ENCODE measurements around the gene MBLAC1. TPM values are rescaled to one million over a fixed set of nuclear protein-coding genes. Genes with fewer than 3 reads are reported as not detected.

Gene MBLAC1
- total RNA-seq, 4 donors from 2014 or later = 4.4 to 5.6 TPM; not detected in 2

DNA sequence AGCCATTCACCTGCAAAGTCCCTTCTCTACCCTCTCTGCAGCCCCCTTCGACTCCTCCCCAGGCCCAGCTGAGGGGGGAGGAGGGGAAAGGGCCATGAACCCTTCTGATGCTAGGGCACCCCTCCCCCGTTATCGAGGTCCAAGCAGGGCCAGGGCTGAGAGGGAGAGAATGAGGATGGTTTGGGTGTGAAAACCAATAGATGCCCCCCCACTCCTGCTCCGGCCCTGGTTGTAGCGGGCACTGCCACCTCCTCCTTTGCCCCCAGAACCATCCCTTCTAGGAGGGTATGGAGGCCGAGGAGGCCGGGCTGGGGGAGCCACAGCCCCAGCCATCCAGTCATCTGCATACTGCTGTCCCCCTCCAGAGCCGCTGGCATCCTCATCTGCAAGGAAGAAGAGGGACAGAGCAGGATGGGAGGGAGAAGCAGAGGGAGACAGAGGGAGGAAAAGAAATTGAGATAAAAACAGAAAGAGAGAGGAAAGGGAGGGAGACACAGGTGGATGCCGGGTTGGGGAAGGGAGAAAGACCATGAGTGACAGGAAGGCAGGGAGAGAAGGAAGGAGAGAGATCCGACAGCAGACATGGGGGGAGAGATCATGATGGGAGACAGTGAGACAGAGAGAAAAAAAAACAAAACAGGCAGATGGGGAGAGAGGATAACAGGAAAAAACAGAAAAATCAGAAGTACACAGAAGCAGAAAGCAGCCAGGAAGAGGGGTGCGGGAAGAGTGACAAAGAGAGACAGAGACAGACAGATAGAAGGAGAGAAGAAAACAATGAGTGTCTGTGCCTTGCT, 43.5 kb downstream of the MBLAC1 start:
- in situ Hi-C loops (cut with MboI; ENCODE audit: low pct_ligation_motif_present in 1 of 4, low pct_unique_long_range_greater_than_20kb in 1 of 4, low sequenced_read_pairs in 3 of 4) = no loop called here
- TF ChIP-seq, protein P1, sequence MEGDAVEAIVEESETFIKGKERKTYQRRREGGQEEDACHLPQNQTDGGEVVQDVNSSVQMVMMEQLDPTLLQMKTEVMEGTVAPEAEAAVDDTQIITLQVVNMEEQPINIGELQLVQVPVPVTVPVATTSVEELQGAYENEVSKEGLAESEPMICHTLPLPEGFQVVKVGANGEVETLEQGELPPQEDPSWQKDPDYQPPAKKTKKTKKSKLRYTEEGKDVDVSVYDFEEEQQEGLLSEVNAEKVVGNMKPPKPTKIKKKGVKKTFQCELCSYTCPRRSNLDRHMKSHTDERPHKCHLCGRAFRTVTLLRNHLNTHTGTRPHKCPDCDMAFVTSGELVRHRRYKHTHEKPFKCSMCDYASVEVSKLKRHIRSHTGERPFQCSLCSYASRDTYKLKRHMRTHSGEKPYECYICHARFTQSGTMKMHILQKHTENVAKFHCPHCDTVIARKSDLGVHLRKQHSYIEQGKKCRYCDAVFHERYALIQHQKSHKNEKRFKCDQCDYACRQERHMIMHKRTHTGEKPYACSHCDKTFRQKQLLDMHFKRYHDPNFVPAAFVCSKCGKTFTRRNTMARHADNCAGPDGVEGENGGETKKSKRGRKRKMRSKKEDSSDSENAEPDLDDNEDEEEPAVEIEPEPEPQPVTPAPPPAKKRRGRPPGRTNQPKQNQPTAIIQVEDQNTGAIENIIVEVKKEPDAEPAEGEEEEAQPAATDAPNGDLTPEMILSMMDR (IDR thresholded peaks at IDR 0.05) = no peak
- TF ChIP-seq EP300 (IDR thresholded peaks at IDR 0.05; ENCODE audit: low read depth) = no peak
- TF ChIP-seq POLR2AphosphoS5 (IDR thresholded peaks at IDR 0.05) = no peak
- TF ChIP-seq POLR2A (IDR thresholded peaks at IDR 0.05) = no peak
- H3K4me3 ChIP-seq = no peak overlapping the region
- H3K36me3 ChIP-seq = no peaks in the 10 kb centered on the region
- DNase-seq = no peak
- H3K27me3 ChIP-seq = peaks cover 16% of the 10 kb centered on the region
- H3K9me3 ChIP-seq = no peaks in the 10 kb centered on the region
- WGBS, 2 donors (ENCODE audit: low coverage in 1 of 2) = 86 to 88% methylated on average over 4 to 11 of the region's 11 CpGs
- intact Hi-C loops (cut with DNase I; ENCODE audit: low total_unique reads) = no loop called here
- H3K4me1 ChIP-seq = peaks cover 10 to 38% (median 32%) of the 10 kb centered on the region in 4 donors
- H3K27ac ChIP-seq = no peak overlapping the region

DNA sequence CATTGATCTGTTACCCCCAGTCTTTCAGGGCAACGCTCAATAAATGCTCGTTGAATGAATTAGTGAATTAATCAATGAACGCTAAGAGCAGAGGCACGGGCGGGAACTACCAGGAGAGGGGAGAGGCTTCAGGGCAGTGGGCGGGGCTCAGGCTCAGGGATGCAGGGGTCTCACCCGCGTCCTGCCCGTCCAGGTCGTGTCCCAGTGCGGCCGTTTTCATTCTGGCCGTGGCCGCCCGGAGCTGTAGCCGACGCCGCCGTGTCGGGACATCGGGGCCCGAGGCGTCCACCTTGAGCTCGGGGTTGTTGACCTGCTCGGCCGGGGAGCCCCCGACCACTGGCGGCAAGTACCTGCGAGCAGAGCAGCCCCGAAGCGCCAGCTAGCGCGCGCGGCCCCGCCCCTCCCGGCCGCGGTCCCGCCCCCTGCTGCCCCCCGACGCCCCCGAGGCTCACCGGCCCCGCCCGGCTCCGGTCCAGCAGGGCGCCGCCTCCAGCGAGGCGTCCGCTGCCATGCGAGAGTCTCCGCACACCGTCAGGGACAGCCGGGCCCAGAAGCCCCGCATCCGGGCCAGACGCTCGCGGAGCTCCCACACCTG, 44.4 kb downstream of the MBLAC1 start:
- Histone ChIP-seq H3K4me3 (peak overlapping the region in 3 of 4 donors; percentile 25 to 55 (median 49)), H3K4me1 (peaks cover 10 to 38% (median 32%) of the 10 kb centered on the region in 4 donors), H3K9me3 (no peaks in the 10 kb centered on the region), H3K36me3 (no peaks in the 10 kb centered on the region), H3K27ac (no peak overlapping the region), H3K27me3 (peaks cover 16% of the 10 kb centered on the region)
- 10% methylated on average over 31 of the region's 61 CpGs; no CpG with 5 or more reads in 1 of the 2 donors for WGBS, 2 donors (ENCODE audit: low coverage in 1 of 2)
- intact Hi-C loops (cut with DNase I; ENCODE audit: low total_unique reads) (no loop called here), in situ Hi-C loops (cut with MboI; ENCODE audit: low pct_ligation_motif_present in 1 of 4, low pct_unique_long_range_greater_than_20kb in 1 of 4, low sequenced_read_pairs in 3 of 4) (no loop called here)
- TF ChIP-seq POLR2AphosphoS5 (IDR thresholded peaks at IDR 0.05) (no peak), POLR2A (IDR thresholded peaks at IDR 0.05) (no peak), EP300 (IDR thresholded peaks at IDR 0.05; ENCODE audit: low read depth) (no peak)
- TF ChIP-seq, protein P1 (IDR thresholded peaks at IDR 0.05) = no peak
- peak; percentile 42 for DNase-seq

DNA sequence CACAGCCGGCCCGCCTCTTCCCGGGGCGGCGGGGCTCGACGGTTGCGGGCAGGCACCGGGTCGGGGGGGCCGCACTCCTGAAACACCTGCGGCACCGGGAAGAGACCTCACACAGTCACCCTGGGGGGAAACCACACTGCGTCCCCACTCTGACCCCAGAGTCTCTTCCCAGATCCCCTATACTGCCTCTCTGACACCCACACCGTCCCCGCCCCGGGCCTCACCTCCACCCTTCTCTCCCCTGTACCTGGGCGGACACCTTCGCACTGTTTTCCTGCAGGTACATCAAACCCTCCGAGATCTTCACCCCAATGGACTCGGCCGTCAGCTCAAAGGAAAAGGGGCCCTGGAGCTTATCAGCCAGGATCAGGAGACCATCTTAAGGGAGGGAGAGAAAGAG, 45.1 kb downstream of the MBLAC1 start:
- Histone ChIP-seq H3K27ac (no peak overlapping the region), H3K4me1 (peaks cover 13 to 42% (median 36%) of the 10 kb centered on the region in 4 donors), H3K27me3 (peaks cover 16% of the 10 kb centered on the region), H3K9me3 (no peaks in the 10 kb centered on the region), H3K4me3 (peak overlapping the region in 3 of 4 donors; percentile 25 to 55 (median 49)), H3K36me3 (no peaks in the 10 kb centered on the region)
- WGBS, 2 donors (ENCODE audit: low coverage in 1 of 2) = 29 to 39% methylated on average over 6 to 12 of the region's 22 CpGs
- DNase-seq = no peak
- TF ChIP-seq EP300 (IDR thresholded peaks at IDR 0.05; ENCODE audit: low read depth) (no peak), POLR2A (IDR thresholded peaks at IDR 0.05) (no peak)
- in situ Hi-C loops (cut with MboI; ENCODE audit: low pct_ligation_motif_present in 1 of 4, low pct_unique_long_range_greater_than_20kb in 1 of 4, low sequenced_read_pairs in 3 of 4) = no loop called here
- intact Hi-C loops (cut with DNase I; ENCODE audit: low total_unique reads) = no loop called here

DNA sequence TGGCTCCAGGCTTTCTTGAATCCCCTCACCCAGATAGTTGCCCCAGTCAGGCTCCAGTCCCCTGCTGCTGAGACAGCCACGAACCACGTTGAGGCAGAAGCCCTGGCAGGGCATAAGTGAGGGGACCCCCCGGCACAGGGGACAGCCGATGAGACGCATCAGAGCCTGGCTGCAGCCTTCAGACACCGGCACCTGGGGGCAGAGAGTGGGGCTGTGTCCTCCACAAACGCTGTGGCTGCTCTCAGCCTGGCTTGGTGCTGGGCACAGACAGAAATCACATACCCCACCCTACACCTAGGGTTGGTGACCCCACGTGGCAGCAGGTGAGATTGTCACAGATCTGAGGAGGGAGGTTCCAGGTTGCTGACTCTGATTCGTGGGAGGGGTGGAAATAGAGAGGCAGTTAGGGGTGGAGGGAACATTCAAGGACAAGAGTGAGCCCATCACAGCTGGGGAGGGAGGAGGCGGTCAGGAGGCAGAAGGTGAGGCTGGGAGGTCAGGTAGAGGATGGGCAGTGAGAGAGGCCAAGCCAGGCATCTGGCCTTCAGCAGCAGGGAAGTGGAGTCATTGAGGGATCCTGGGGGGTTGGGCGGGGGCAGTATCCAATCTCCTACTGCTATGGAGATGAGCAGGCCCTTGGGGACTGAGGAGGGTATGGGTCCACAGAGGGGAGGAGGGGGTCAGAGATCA, 47.2 kb downstream of the MBLAC1 start:
- WGBS, 2 donors (ENCODE audit: low coverage in 1 of 2) = 53 to 89% methylated on average over 4 to 11 of the region's 11 CpGs
- Histone ChIP-seq H3K4me1 (peaks cover 12 to 33% (median 23%) of the 10 kb centered on the region in 4 donors), H3K4me3 (no peak overlapping the region), H3K27me3 (peaks cover 16% of the 10 kb centered on the region), H3K9me3 (no peaks in the 10 kb centered on the region), H3K27ac (no peak overlapping the region), H3K36me3 (no peaks in the 10 kb centered on the region)
- in situ Hi-C loops (cut with MboI; ENCODE audit: low pct_ligation_motif_present in 1 of 4, low pct_unique_long_range_greater_than_20kb in 1 of 4, low sequenced_read_pairs in 3 of 4) (no loop called here), intact Hi-C loops (cut with DNase I; ENCODE audit: low total_unique reads) (no loop called here)
- TF ChIP-seq, protein P1 (IDR thresholded peaks at IDR 0.05) = no peak
- TF ChIP-seq POLR2A (IDR thresholded peaks at IDR 0.05) (no peak), POLR2AphosphoS5 (IDR thresholded peaks at IDR 0.05) (no peak), EP300 (IDR thresholded peaks at IDR 0.05; ENCODE audit: low read depth) (no peak)
- no peak for DNase-seq
